HG03342 (cell line): ENCODE measurements around the gene ALKBH6.
A peak's percentile ranks its signal among the peaks of the same experiment; 100 is the strongest.

Experiments
- ATAC-seq: cut with Tn5 transposase; IDR thresholded peaks from one replicate; pipeline ENCODE4 v1.9.1; 2021; ENCODE audit warnings: mild to moderate bottlenecking, moderate library complexity; ENCODE audit not compliant: unreplicated experiment

Gene ALKBH6

GRCh38 chr19:36030264-36031148 lies 16.5 kb upstream of the ALKBH6 start:
- ATAC-seq, result no peak

DNA sequence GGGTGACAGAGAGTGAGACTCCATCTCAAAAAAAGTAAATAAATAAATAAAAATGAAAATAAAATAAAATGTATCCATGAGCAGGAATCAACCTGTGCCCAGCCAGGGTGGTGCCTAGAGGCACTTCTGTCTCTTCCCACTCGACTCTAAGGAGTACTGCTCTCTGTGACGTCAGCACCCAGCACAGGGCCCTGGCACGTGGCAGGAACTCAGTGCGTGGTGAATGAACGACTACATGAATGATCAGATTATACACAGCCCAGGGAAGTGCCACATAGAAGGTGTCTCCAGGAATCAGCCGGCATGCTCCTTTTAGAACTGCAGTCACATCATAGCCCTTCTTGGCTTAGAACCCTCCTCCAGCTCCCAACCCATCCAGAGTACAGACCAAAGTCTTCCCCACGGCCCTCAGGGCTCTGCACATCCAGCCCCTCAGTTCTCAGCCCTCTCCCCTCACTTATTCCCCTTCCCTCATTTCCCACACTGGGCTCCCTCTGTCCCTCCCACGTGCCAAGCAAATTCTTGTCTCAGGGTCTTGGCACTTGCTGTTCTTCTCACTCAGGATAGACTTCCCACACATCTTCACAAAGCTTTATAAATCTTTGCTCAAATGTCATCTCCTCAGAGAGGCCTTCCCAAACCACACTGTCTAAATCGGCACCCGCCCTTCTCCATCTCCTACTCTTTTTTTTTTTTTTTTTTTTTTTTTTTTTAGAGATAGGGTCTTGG lies 14.5 kb upstream of the ALKBH6 start:
- no peak for ATAC-seq

GRCh38 chr19:36027696-36028095 lies 13.7 kb upstream of the ALKBH6 start:
- no peak for ATAC-seq

DNA sequence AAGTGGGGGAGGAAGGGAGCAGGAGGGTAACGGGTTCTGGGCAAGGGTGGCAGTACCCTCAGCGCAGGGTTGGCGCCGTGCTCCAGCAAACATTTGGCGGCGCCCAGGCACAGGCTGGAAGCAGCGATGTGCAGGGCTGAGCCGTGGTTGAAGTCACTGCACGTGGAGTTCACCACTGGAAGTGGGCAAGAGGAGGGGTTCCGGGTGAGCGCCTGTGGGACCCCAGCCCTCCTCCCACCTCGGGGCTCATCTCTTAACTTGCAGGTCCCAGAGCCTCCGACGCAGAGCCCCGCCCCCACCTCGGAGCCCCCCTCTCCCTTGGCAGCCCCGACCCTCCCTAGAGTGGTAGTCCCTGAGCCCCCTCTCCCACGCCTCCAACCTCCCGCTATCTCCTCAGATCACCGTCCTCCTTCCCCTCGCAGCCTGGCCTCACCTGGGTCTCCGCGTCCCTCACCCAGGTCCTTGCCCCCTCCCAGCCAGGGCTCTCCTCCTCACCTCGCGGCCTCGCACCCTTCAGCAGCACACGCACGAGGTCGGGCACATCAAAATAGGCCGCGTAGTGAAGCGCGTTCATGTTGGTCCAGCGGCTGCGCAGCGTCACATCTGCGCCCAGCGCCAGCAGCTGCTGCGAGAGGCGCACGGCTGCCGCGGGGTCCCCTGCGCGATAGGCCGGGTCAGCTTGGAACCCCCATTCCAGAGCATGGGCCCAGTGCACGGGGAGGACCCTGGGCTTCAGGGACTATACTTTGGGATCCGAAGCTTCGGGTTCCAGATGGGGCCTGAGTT lies 12.3 kb upstream of the ALKBH6 start:
- no peak for ATAC-seq

DNA sequence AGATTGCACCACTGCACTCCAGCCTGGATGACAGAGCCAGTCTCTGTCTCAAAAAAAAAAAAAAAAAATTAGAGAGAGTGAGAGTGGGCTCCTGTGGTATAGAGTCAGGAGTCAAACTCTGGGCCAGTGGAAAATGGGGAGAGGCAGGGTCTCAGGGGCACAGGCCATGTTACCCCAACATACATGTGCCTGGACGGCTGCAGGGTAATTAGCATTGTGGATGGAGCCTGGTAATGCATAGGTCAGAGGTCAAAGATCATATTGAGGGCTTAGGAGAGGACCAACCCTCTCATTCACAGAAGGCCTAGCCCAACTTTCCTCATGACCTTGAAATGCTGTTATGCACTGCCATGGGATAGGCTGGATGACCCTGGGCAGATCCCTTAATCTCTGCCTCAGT lies 11.5 kb upstream of the ALKBH6 start:
- ATAC-seq, result no peak

DNA sequence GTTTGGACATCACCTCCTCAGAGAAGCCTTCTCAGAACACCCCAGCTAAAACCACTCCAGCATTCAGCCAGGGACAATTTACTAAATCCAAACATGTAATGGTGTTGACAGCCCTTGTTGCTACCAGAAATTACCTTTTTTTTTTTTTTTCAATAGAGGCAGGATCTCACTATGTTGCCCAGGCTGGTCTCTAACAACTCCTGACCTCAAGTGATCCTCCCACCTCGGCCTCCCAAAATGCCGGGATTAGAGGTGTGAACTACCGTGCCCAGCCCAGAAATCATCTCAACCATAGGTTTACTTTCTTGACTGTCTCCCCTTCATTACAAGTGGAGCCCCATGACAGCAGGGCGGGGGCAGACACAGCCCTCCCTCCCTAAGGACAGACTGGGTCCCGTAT lies 9.4 kb upstream of the ALKBH6 start:
- ATAC-seq, result no peak

DNA sequence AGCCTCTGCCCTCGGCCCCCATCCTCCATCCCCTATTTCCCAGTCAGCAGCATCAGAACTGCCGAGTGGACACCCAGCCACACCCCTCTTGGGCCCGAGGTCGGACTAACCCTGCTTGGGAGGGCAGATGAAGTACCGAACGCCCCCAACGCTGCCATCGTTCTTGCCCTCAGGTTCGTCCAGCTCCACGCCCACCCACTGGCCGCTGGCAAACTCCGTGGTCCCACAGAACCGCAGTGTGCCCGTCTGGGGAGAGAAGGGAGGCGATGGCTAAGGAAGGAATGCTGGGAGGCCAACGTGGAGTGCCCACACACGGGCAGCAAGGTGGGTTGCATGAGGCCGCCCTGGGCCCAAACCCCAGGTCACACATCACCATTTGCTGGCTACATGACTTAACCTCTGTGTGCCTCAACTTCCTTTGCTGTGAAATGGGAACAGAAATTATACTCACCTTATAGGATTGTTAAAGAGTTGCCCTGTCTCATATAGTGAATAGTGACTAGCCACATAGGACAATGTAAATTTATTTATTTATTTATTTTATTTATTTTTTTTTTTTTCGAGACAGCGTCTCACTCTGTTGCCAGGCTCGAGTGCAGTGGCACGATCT lies 5.2 kb upstream of the ALKBH6 start:
- no peak for ATAC-seq

- no peak for ATAC-seq
Observed at GRCh38 chr19:36013280-36014011, 567 bp downstream of the ALKBH6 start.

DNA sequence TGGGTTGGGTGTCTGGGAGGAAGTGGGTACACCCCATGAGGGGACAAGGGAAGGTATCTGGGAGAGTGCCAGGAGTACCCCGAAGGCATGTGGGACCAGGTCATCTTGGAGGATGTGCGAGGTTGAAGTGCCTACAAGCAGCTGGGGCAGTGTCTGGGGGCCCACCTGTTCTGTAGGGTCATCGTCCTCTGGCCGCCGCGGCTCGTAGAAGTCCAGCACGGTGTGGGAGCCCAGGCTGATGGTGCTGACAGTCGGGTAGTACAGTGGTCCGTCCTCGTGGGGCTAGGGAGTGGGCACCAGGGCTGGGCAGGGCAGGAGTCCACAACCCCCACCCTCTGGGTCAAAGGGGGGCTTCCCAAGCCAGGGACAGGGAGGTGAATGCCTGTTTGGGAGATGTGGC lies 3.6 kb downstream of the ALKBH6 start:
- ATAC-seq, result no peak

DNA sequence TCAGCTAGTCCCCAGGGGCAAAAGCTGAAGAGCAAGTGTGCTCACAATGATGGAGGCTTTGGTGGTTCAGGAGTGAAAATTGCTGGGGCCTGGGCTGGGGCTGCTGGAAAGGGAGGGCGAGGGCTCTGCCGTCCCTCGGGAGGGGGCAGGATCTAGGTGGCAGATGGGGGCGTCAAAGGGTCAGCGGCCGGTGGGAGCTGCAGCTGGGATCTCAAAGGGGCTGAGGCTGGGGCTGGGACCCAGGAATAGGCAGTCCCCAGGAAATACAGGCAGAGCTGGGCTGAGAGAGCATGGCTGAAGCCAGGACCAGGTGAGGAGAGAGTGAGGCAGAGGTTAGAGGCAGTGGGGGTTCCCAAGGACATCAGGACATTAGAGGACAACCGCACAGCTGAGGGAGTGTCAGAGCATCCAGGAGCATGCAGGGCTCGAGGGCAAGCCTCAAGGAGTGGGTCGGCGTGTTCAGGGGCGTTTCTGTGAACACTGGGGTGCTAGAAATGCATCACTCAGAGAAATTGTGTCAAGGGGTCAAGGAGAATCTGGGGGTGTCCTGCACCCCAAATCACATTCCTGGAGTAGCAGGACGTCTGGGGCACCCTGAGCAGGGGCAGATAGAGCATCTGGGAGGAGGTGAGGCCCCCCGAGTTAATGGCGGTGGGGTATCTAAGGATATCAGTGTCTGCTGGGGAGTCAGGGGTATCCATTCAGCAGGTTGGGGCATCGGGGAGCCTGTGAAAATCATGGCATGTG lies 4.2 kb downstream of the ALKBH6 start:
- ATAC-seq, result no peak

GRCh38 chr19:36009220-36009619 lies 4.8 kb downstream of the ALKBH6 start:
- ATAC-seq, result no peak

- ATAC-seq, result no peak
Observed at GRCh38 chr19:36008336-36008978, 5.6 kb downstream of the ALKBH6 start, which contains the start of gene SYNE4. Gene SYNE4, minus strand, starts transcription at chr19:36008813. Its CDS starts 132 bp downstream, at chr19:36008681.

GRCh38 chr19:36006955-36007354 lies 7.1 kb downstream of the ALKBH6 start:
- ATAC-seq, result no peak

- no peak for ATAC-seq
Observed at GRCh38 chr19:36003284-36003683, 10.7 kb downstream of the ALKBH6 start.

DNA sequence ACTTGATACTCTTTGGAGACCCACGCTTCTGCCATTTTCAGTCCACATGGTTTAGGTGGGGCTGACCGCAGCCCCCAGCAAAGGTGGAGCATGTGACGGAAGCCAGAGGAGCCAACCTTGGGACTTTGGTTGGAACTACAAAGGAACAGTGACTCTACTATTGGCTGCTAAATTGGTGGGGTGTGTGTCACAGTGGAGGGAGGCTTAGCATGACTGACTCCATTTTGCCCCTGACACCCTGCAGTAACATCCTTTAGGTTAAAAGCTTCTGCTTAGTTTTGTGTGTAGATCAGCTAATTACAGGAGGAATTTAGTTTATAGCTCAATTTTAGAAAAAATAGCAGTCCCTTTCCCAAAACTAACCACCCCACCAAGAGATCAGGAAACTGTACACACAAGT lies 12.4 kb downstream of the ALKBH6 start:
- no peak for ATAC-seq

DNA sequence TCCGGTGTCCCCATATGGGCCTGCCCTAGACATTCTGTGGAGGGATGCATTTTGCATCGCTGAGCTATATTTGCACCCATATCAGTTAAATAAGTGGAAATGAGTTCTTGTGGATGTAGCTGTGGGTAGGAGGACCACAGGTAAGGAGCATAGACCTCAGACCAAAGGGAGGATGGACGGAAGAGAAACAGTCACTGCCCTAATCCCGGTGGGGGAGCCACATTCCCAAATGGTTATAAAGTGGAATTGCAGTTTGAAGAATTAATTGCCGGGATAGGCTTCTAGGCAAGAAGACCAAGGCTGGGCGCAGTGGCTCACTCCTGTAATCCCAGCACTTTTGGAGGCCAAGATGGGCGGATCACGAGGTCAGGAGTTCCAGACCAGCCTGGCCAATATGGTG lies 17.2 kb downstream of the ALKBH6 start:
- ATAC-seq, result no peak

DNA sequence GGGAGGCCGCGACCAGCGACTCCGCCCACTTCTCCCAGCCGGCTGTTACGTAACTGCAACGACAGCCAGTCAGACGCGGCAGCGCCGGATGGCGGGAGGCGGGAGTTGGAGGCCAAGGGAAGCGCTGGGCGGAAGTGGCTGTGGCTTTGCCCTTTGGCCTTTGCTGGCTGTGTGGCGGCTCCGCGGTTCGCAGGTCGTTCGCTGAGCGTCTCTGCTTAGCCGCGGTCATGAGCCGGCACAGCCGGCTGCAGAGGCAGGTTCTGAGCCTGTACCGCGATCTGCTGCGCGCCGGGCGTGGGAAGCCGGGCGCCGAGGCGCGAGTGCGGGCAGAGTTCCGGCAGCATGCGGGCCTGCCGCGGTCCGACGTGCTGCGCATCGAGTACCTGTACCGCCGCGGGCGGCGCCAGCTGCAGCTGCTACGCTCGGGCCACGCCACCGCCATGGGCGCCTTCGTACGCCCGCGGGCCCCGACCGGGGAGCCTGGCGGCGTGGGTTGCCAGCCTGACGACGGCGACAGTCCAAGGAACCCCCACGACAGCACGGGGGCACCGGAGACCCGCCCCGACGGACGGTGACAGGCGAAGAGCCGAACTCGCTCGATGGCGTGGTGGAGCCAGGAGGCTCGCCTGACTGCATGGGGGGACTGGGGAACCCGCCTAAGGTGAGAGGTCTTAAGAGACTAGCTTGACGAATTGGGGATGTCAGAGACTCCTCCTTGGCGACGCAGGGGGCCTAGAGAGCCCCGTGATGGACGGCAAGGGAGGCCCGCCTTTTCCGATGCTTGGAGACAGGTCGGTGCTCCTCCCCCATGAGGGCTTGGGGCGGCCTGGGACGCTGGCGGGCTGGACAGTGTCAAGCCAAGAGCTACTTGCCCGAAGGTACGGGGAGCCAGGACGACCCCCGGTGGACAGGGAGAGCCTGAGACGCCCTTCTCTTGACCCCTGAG lies 18.7 kb downstream of the ALKBH6 start, which contains the start of gene SDHAF1:
TSS of gene SDHAF1 (plus strand) at position 141 of the 946 bp plus-strand sequence. CDS start at position 228, 87 bp downstream.
- peak; percentile 83 for ATAC-seq
